Measurements from ENCODE around the gene EFCAB8. TPM values are rescaled to one million over a fixed set of nuclear protein-coding genes. Genes with fewer than 3 reads are reported as not detected.
A peak's percentile ranks its signal among the peaks of the same experiment; 100 is the strongest.

Gene EFCAB8
- total RNA-seq, 1 experiment from 2014 or later, result not detected

DNA sequence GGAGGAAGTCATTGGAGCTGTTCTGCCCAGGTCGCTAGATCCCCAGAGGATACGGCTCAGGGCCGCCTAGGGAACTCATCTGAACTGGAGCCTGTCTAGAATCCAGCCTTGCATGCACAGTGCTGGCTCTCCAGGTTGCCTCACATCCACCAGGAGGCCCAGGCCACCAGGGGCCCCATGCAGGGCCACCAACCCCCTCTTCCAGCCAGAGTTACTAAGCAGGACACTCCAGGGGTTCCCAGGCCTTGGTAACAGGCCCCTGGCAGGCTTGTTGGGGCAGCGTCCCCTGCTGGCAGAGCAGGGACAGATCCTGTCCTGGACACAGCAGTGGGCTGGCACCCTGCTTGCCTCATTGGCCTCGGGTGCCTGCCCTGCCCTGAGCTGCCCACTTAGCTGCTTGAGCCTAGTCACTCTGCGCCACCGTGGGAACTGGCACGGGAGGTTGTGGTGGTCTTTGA lies 35.3 kb downstream of the EFCAB8 start:
- Histone ChIP-seq H3K27me3 (ENCODE audit: low read length) (no peaks in the 10 kb centered on the region), H3F3A (ENCODE audit: low read length, unreplicated experiment) (no peaks in the 10 kb centered on the region), H3K27ac (ENCODE audit: low read length) (no peak overlapping the region), H3K4me2 (ENCODE audit: low read length) (no peak overlapping the region), H3K9me2 (replicated peaks; ENCODE audit: low read length) (no peaks in the 10 kb centered on the region), H3K36me3 (ENCODE audit: low read depth, low read length) (no peaks in the 10 kb centered on the region), H3K79me2 (ENCODE audit: low read length) (no peaks in the 10 kb centered on the region), H3K9me3 (ENCODE audit: low read length) (no peaks in the 10 kb centered on the region), H4K20me1 (ENCODE audit: low read length) (no peaks in the 10 kb centered on the region), H3K4me1 (ENCODE audit: insufficient read depth, low read length) (no peaks in the 10 kb centered on the region), H2AFZ (ENCODE audit: low read length) (no peak overlapping the region), H3K4me3 (ENCODE audit: low read length) (no peak overlapping the region), H3K9ac (ENCODE audit: low read length) (no peak overlapping the region)
- DNase-seq (peak; percentile 6), ATAC-seq (peak; percentile 53)
- BruUV-seq (replicated peaks), result no TSS peak
- intact Hi-C loops (cut with micrococcal nuclease), result no loop called here
- POLR2A ChIA-PET (ENCODE audit: unreplicated experiment), result no interaction called here
- CTCF ChIA-PET, result no interaction called here
- no peak for TF ChIP-seq EZH2 (IDR thresholded peaks at IDR 0.05; ENCODE audit: low read length, unreplicated experiment)
- TF ChIP-seq, protein P1, sequence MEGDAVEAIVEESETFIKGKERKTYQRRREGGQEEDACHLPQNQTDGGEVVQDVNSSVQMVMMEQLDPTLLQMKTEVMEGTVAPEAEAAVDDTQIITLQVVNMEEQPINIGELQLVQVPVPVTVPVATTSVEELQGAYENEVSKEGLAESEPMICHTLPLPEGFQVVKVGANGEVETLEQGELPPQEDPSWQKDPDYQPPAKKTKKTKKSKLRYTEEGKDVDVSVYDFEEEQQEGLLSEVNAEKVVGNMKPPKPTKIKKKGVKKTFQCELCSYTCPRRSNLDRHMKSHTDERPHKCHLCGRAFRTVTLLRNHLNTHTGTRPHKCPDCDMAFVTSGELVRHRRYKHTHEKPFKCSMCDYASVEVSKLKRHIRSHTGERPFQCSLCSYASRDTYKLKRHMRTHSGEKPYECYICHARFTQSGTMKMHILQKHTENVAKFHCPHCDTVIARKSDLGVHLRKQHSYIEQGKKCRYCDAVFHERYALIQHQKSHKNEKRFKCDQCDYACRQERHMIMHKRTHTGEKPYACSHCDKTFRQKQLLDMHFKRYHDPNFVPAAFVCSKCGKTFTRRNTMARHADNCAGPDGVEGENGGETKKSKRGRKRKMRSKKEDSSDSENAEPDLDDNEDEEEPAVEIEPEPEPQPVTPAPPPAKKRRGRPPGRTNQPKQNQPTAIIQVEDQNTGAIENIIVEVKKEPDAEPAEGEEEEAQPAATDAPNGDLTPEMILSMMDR (conservative IDR thresholded peaks at IDR 0.05; ENCODE audit: low read depth, low read length), result peak; percentile 55

DNA sequence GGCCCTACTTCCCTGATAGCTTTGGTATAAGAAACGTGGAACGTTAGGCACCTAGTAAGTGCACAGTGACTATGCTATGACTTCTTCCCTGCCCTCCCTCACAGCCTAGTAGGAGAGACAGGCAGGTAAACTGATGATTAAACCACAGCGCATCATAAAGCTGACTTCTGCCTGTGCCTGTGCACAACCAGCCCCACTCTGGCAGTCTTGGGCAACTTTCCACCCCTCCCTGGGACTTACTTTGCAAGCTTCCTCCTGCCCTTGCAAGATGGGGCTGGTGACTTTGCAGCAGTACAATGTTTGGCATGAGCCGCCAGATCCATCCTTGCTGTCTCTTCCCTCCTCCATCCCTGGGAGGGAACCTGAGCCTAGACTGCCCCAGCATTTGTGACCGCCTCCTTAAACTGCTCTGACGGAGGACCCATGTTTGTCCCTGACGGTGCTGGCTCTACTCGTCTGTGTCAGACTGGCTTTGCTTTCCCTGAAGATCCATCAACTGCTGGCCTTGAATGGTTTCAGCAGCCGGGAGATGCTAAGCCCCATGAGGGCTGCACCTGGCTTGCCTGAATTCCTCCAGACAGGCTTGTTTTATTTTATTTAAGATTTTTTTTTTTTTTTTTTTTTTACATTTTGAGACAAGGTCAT lies 36.1 kb downstream of the EFCAB8 start:
- Histone ChIP-seq H3K9me3 (ENCODE audit: low read length) (no peaks in the 10 kb centered on the region), H3K4me3 (ENCODE audit: low read length) (no peak overlapping the region), H3K4me1 (ENCODE audit: insufficient read depth, low read length) (no peaks in the 10 kb centered on the region), H3K9ac (ENCODE audit: low read length) (no peak overlapping the region), H3K4me2 (ENCODE audit: low read length) (no peak overlapping the region), H3K27me3 (ENCODE audit: low read length) (no peaks in the 10 kb centered on the region), H3K36me3 (ENCODE audit: low read depth, low read length) (no peaks in the 10 kb centered on the region), H3K27ac (ENCODE audit: low read length) (no peak overlapping the region), H3F3A (ENCODE audit: low read length, unreplicated experiment) (no peaks in the 10 kb centered on the region), H3K79me2 (ENCODE audit: low read length) (no peaks in the 10 kb centered on the region), H2AFZ (ENCODE audit: low read length) (no peak overlapping the region), H4K20me1 (ENCODE audit: low read length) (no peaks in the 10 kb centered on the region), H3K9me2 (replicated peaks; ENCODE audit: low read length) (no peaks in the 10 kb centered on the region)
- no TSS peak for BruUV-seq (replicated peaks)
- TF ChIP-seq, protein P1 (conservative IDR thresholded peaks at IDR 0.05; ENCODE audit: low read depth, low read length), result no peak
- TF ChIP-seq EZH2 (IDR thresholded peaks at IDR 0.05; ENCODE audit: low read length, unreplicated experiment), result no peak
- TF ChIP-seq EZH2phosphoT487 (IDR thresholded peaks at IDR 0.05; ENCODE audit: borderline replicate concordance, low read length), result no peak
- ChIA-PET CTCF (no interaction called here), POLR2A (ENCODE audit: unreplicated experiment) (no interaction called here)
- no peak for DNase-seq
- intact Hi-C loops (cut with micrococcal nuclease), result no loop called here
- no peak for ATAC-seq

DNA sequence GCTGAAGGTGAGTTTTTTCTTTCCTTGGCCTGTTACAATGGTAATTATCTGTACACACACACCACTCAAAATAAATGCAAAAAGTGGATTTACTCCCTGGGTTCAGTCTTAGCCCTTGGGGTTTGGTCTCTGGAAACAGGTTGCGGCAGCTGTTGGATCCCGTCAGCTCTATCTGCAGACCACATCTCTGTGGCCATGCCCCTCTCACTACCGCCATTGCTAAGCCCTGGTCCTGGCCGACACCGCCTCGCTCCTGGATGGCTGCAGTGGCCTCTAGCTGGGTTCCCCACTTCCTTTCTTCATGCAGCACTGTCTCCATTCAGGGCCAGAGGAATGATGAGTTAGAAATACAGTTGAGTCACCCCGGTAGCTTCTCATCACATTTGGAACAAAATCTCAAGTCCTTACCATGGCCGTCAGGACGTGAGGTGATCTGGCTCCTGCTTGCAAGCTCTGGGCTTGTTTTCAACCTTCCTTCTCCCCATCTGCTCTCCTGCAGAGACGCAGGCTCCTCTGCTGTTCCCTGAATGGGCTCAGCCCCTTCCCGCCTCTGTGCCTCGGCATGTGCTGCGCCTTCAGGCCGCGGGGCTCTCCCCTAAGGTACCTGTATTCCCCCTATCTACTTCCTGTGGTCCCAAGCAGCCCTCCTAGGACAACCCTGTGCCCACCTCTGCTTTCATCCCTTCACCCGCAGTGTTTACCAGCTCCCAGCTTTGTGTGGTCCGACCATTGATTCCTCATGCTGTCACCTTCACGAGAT lies 38.0 kb downstream of the EFCAB8 start:
- Histone ChIP-seq H3K79me2 (ENCODE audit: low read length) (no peaks in the 10 kb centered on the region), H3K9me2 (replicated peaks; ENCODE audit: low read length) (no peaks in the 10 kb centered on the region), H2AFZ (ENCODE audit: low read length) (no peak overlapping the region), H3K27me3 (ENCODE audit: low read length) (no peaks in the 10 kb centered on the region), H3K36me3 (ENCODE audit: low read depth, low read length) (no peaks in the 10 kb centered on the region), H3K9ac (ENCODE audit: low read length) (no peak overlapping the region), H4K20me1 (ENCODE audit: low read length) (no peaks in the 10 kb centered on the region), H3K4me2 (ENCODE audit: low read length) (no peak overlapping the region), H3K4me1 (ENCODE audit: insufficient read depth, low read length) (no peaks in the 10 kb centered on the region), H3K4me3 (ENCODE audit: low read length) (no peak overlapping the region), H3K27ac (ENCODE audit: low read length) (no peak overlapping the region), H3F3A (ENCODE audit: low read length, unreplicated experiment) (no peaks in the 10 kb centered on the region), H3K9me3 (ENCODE audit: low read length) (no peaks in the 10 kb centered on the region)
- no peak for DNase-seq
- no peak for ATAC-seq
- POLR2A ChIA-PET (ENCODE audit: unreplicated experiment), result no interaction called here
- TF ChIP-seq EZH2 (IDR thresholded peaks at IDR 0.05; ENCODE audit: low read length, unreplicated experiment), result no peak
- no peak for TF ChIP-seq EZH2phosphoT487 (IDR thresholded peaks at IDR 0.05; ENCODE audit: borderline replicate concordance, low read length)
- TF ChIP-seq, protein P1 (conservative IDR thresholded peaks at IDR 0.05; ENCODE audit: low read depth, low read length), result no peak
- intact Hi-C loops (cut with micrococcal nuclease), result no loop called here
- BruUV-seq (replicated peaks), result no TSS peak
- CTCF ChIA-PET, result no interaction called here
